B cell (primary cell): ENCODE measurements around the gene CCDC39. TPM values are rescaled to one million over a fixed set of nuclear protein-coding genes. Genes with fewer than 3 reads are reported as not detected.

Experiments
- ATAC-seq: fragments of 200-7000 bp; cut with Tn5 transposase; one replicate; pipeline ENCODE4 v1.10.0; 2021; ENCODE audit warnings: low read depth, mild to moderate bottlenecking, moderate number of reproducible peaks, moderate library complexity
- CTCF ChIA-PET: fragments of 350-600 bp; sonication (Branson Sonifier 250); formaldehyde crosslinking; loops from one replicate; lab custom pipeline; 2021; ENCODE audit warnings: antibody characterized with exemption, inconsistent platforms; lab: Charles Lee
- POLR2A ChIA-PET: fragments of 350-600 bp; sonication (Branson Sonifier 250); formaldehyde crosslinking; loops from one replicate; lab custom pipeline; 2021; ENCODE audit warnings: antibody characterized with exemption; lab: Charles Lee
- DNase-seq: peaks from one replicate; pipeline ENCODE4 v3.0.0; 2013
- H2AFZ ChIP-seq: 2 replicates; pipeline ENCODE4 v1.6.1; 2012; ENCODE audit warnings: mild to moderate bottlenecking, low read depth, low read length; ENCODE audit not compliant: insufficient read depth, poor library complexity, severe bottlenecking
- H3K27ac ChIP-seq, 2 donors: 1 replicate in 1 of 2; 2 replicates in 1 of 2; pipeline ENCODE4 v1.5.1; 2012 to 2013; ENCODE audit warnings: low read length in 2 of 2, mild to moderate bottlenecking in 2 of 2, moderate library complexity in 1 of 2
- H3K27me3 ChIP-seq, 4 experiments: fragments of 200-600 bp in 1 of 4; sonication (generic) in 1 of 4; replicated peaks in 1 of 4; 1 replicate in 2 of 4; 2 replicates in 2 of 4; pipeline versions ENCODE4 v1.6.1 to v1.7.0; 2013 to 2016; ENCODE audit warnings: low read length in 3 of 4, mild to moderate bottlenecking in 2 of 4, mixed read lengths in 1 of 4, moderate library complexity in 1 of 4; ENCODE audit not compliant: insufficient read depth in 4 of 4, control insufficient read depth in 3 of 4; ENCODE audit errors: control extremely low read depth in 1 of 4
- H3K36me3 ChIP-seq, 2 experiments: replicated peaks in 1 of 2; 1 replicate in 1 of 2; 2 replicates in 1 of 2; pipeline versions ENCODE4 v1.6.1 to v1.7.1; 2013; ENCODE audit warnings: low read length in 1 of 2; ENCODE audit not compliant: insufficient read depth in 2 of 2, control insufficient read depth in 1 of 2; ENCODE audit errors: control extremely low read depth in 1 of 2, extremely low read depth in 1 of 2
- H3K4me1 ChIP-seq, 2 donors: fragments of 200-600 bp in 1 of 2; sonication (generic) in 1 of 2; 1 replicate in 1 of 2; 2 replicates in 1 of 2; pipeline versions ENCODE4 v1.5.1 to v1.6.1; 2013 to 2017; ENCODE audit warnings: low read length in 2 of 2; ENCODE audit not compliant: control insufficient read depth in 2 of 2, insufficient read depth in 2 of 2
- H3K4me2 ChIP-seq: replicated peaks from 2 replicates; pipeline ENCODE3; 2012; ENCODE audit warnings: mild to moderate bottlenecking, low read depth, low read length; ENCODE audit not compliant: poor library complexity, severe bottlenecking
- H3K4me3 ChIP-seq, 5 experiments: fragments of 200-600 bp in 1 of 5; sonication (generic) in 1 of 5; 1 replicate in 3 of 5; 2 replicates in 2 of 5; pipeline versions ENCODE4 v1.5.1 to v1.7.0; 2011 to 2016; ENCODE audit warnings: low read length in 4 of 5, mild to moderate bottlenecking in 4 of 5, low read depth in 2 of 5, control low read depth in 1 of 5, moderate library complexity in 1 of 5; ENCODE audit not compliant: insufficient read depth in 1 of 5; ENCODE audit errors: control extremely low read depth in 1 of 5, extremely low read depth in 1 of 5
- H3K79me2 ChIP-seq: fragments of 200-600 bp; sonication (generic); one replicate; pipeline ENCODE4 v1.6.0; 2016; ENCODE audit warnings: low read length; ENCODE audit not compliant: control insufficient read depth, insufficient read depth
- H3K9ac ChIP-seq: fragments of 200-600 bp; sonication (generic); 2 replicates; pipeline ENCODE4 v1.6.1; 2017; ENCODE audit warnings: mild to moderate bottlenecking, low read length, moderate library complexity
- H3K9me3 ChIP-seq, 3 donors: one replicate each; pipeline versions ENCODE4 v1.6.1 to v1.7.1; 2013; ENCODE audit warnings: low read length in 2 of 3; ENCODE audit not compliant: control insufficient read depth in 2 of 3, insufficient read depth in 1 of 3; ENCODE audit errors: control extremely low read depth in 1 of 3
- H4K20me1 ChIP-seq: 2 replicates; pipeline ENCODE4 v1.6.0; 2012; ENCODE audit warnings: mild to moderate bottlenecking, low read length; ENCODE audit not compliant: insufficient read depth, control insufficient read depth, poor library complexity, severe bottlenecking
- H3K27ac Mint-ChIP-seq: one replicate; pipeline ENCODE4 v1.8.0; 2021; ENCODE audit warnings: mixed read lengths
- H3K27me3 Mint-ChIP-seq: one replicate; pipeline ENCODE4 v1.8.0; 2021; ENCODE audit warnings: mixed read lengths
- H3K4me1 Mint-ChIP-seq: one replicate; pipeline ENCODE4 v1.8.0; 2021; ENCODE audit warnings: mixed read lengths
- H3K4me3 Mint-ChIP-seq: one replicate; pipeline ENCODE4 v1.8.0; 2021; ENCODE audit warnings: mixed read lengths
- H3K9me3 Mint-ChIP-seq: one replicate; pipeline ENCODE4 v1.8.0; 2022; ENCODE audit warnings: mixed read lengths; ENCODE audit not compliant: insufficient read depth
- CTCF ChIP-seq: fragments of 200-600 bp; IDR thresholded peaks from one replicate; pipeline ENCODE4 v1.8.0; 2022; ENCODE audit warnings: antibody characterized with exemption, mild to moderate bottlenecking
- EZH2 ChIP-seq: IDR thresholded peaks from 2 replicates; pipeline ENCODE4 v1.6.1; 2012; ENCODE audit warnings: borderline replicate concordance, low read depth, mild to moderate bottlenecking, moderate library complexity, low read length; ENCODE audit not compliant: insufficient read depth, poor library complexity, severe bottlenecking
- WGBS: methylation state at CpG from one replicate; pipeline ENCODE4 v1.1.5; 2013; ENCODE audit warnings: missing lambda C conversion rate; ENCODE audit not compliant: insufficient coverage; 5-methylcytosine and 5-hydroxymethylcytosine counted together
- intact Hi-C: fragments of 100-400 bp; cut with micrococcal nuclease; formaldehyde crosslinking; loops from one replicate; pipeline ENCODE4 v1.10.0; 2022
- polyA plus RNA-seq: library from polyadenylated mRNA; depleted of rRNA; stranded (reverse); fragments of >200 nt; gene quantifications from 2 replicates; pipeline ENCODE4 v1.2.3, GENCODE V29; 2012
- total RNA-seq, 2 donors: library from RNA; stranded (reverse); fragments of 120-200 nt in 1 of 2; gene quantifications; 1 replicate in 1 of 2; 2 replicates in 1 of 2; pipeline versions ENCODE4 v1.2.3 to v1.2.4, GENCODE V29; 2013 to 2022

The CCDC39 gene
- total and polyA plus RNA-seq, 2 donors (not counting 1 experiment from before 2014, with no cell fraction given), result not detected

- no peaks in the 10 kb centered on the region for H3K4me1 Mint-ChIP-seq
- Histone ChIP-seq H2AFZ (no peak overlapping the region), H3K4me3 (no peak overlapping the region), H3K9ac (no peak overlapping the region), H3K27me3 (peaks cover 0 to 8% (median 0%) of the 10 kb centered on the region in 4 experiments), H3K4me2 (no peak overlapping the region), H3K27ac (no peak overlapping the region), H3K9me3 (no peaks in the 10 kb centered on the region), H3K36me3 (no peaks in the 10 kb centered on the region), H3K79me2 (no peaks in the 10 kb centered on the region), H3K4me1 (no peaks in the 10 kb centered on the region), H4K20me1 (no peaks in the 10 kb centered on the region)
- ChIA-PET CTCF (no interaction called here), POLR2A (no interaction called here)
- intact Hi-C loops, result no loop called here
- no peak for ATAC-seq
- no peak for TF ChIP-seq EZH2
- no peak for TF ChIP-seq CTCF
- 19% methylated on average over 4 of the region's 4 CpGs for whole genome bisulfite sequencing
- DNase-seq, result no peak
- H3K9me3 Mint-ChIP-seq, result no peaks in the 10 kb centered on the region
- H3K27me3 Mint-ChIP-seq, result peaks cover 21% of the 10 kb centered on the region
- no peak overlapping the region for H3K27ac Mint-ChIP-seq
- H3K4me3 Mint-ChIP-seq, result no peak overlapping the region
These were observed 26.3 kb upstream of the CCDC39 start for GRCh38 chr3:180705619-180706018.

GRCh38 chr3:180704532-180704931 is 25.2 kb upstream of the CCDC39 start:
- ATAC-seq, result no peak
- CTCF ChIA-PET, result no interaction called here

More at GRCh38 chr3:180704532-180704931, 25.2 kb upstream of the CCDC39 start:
- Histone ChIP-seq H3K79me2 (no peaks in the 10 kb centered on the region), H2AFZ (no peak overlapping the region), H3K9ac (no peak overlapping the region), H3K27ac (no peak overlapping the region), H3K36me3 (no peaks in the 10 kb centered on the region), H3K27me3 (peaks cover 0 to 8% (median 0%) of the 10 kb centered on the region in 4 experiments), H3K4me2 (no peak overlapping the region), H3K9me3 (no peaks in the 10 kb centered on the region), H3K4me3 (no peak overlapping the region), H4K20me1 (no peaks in the 10 kb centered on the region), H3K4me1 (no peaks in the 10 kb centered on the region)
- no peak overlapping the region for H3K27ac Mint-ChIP-seq
- H3K4me1 Mint-ChIP-seq, result no peaks in the 10 kb centered on the region
- TF ChIP-seq EZH2 (no peak), CTCF (no peak)
- no peaks in the 10 kb centered on the region for H3K9me3 Mint-ChIP-seq
- POLR2A ChIA-PET, result no interaction called here
- H3K27me3 Mint-ChIP-seq, result peaks cover 21% of the 10 kb centered on the region
- no peak for DNase-seq
- intact Hi-C loops, result no loop called here
- no peak overlapping the region for H3K4me3 Mint-ChIP-seq
